WTC11 (cell line): ENCODE measurements around the gene MRPL2. TPM values are rescaled to one million over a fixed set of nuclear protein-coding genes. Genes with fewer than 3 reads are reported as not detected.

ENCODE experiments used
- IRF1 ChIP-seq: sonication (generic); formaldehyde crosslinking; IDR thresholded peaks from 2 replicates; pipeline ENCODE4 v1.8.0; 2023; ENCODE audit warnings: missing genetic modification reagents
- RELA ChIP-seq: sonication (generic); formaldehyde crosslinking; IDR thresholded peaks from 2 replicates; pipeline ENCODE4 v1.8.1; 2022; ENCODE audit warnings: missing genetic modification reagents, mild to moderate bottlenecking, borderline replicate concordance
- total RNA-seq: library from RNA; stranded (reverse); gene quantifications from 3 replicates; pipeline ENCODE4 v1.2.3, GENCODE V29; 2021
- TF ChIP-seq, protein P1 (sequence below): sonication (generic); formaldehyde crosslinking; IDR thresholded peaks from 2 replicates; pipeline ENCODE4 v1.8.0; 2022; ENCODE audit warnings: mild to moderate bottlenecking, missing genetic modification reagents

MRPL2 gene
- total RNA-seq, 1 experiment from 2014 or later, result 131 TPM

GRCh38 chr6:43005844-43006243 is 53.4 kb downstream of the MRPL2 start (continued):
- TF ChIP-seq RELA (CRISPR knock-in tag), result no peak
- TF ChIP-seq IRF1 (CRISPR knock-in tag), result no peak
- TF ChIP-seq, protein P1, sequence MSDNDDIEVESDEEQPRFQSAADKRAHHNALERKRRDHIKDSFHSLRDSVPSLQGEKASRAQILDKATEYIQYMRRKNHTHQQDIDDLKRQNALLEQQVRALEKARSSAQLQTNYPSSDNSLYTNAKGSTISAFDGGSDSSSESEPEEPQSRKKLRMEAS (CRISPR knock-in tag), result no peak
- TF ChIP-seq, all 79 proteins: peak for 0

Other genes with a start within 250 kb of the MRPL2 start
- gene RPL7L1, start 179.8 kb downstream of the MRPL2 start, total RNA-seq, result 91.4 to 107 TPM (median 93.0 TPM) in 3 replicates
- not detected in 3 replicates for gene PTCRA, start 143.4 kb downstream of the MRPL2 start, total RNA-seq
- 67.0 to 88.7 TPM (median 86.5 TPM) in 3 replicates for gene CNPY3, start 130.0 kb downstream of the MRPL2 start, total RNA-seq
- gene GNMT, start 98.7 kb downstream of the MRPL2 start, total RNA-seq, result 1.6 to 2.7 TPM (median 2.0 TPM) in 3 replicates
- 8.2 to 12.6 TPM (median 11.7 TPM) in 3 replicates for gene PEX6, start 80.3 kb downstream of the MRPL2 start, total RNA-seq
- gene PPP2R5D, start 74.9 kb downstream of the MRPL2 start, total RNA-seq, result 47.5 to 52.7 TPM (median 49.0 TPM) in 3 replicates
- gene MEA1, start 45.5 kb downstream of the MRPL2 start, total RNA-seq, result 85.0 to 91.2 TPM (median 86.5 TPM) in 3 replicates
- gene KLHDC3, start 45.2 kb downstream of the MRPL2 start, total RNA-seq, result 157 to 172 TPM (median 169 TPM) in 3 replicates
- gene RRP36, start 37.8 kb downstream of the MRPL2 start, total RNA-seq, result 65.6 to 81.0 TPM (median 67.9 TPM) in 3 replicates
- 20.8 to 27.9 TPM (median 27.0 TPM) in 3 replicates for gene CUL7, start 5.6 kb downstream of the MRPL2 start, total RNA-seq
- gene KLC4, start 197 bp upstream of the MRPL2 start, total RNA-seq, result 31.2 to 36.4 TPM (median 35.7 TPM) in 3 replicates
- 151 to 165 TPM (median 160 TPM) in 3 replicates for gene PTK7, start 16.9 kb upstream of the MRPL2 start, total RNA-seq
- gene SRF, start 111.8 kb upstream of the MRPL2 start, total RNA-seq, result 43.9 to 46.2 TPM (median 45.3 TPM) in 3 replicates
- 15.2 to 20.5 TPM (median 19.2 TPM) in 3 replicates for gene CUL9, start 122.8 kb upstream of the MRPL2 start, total RNA-seq
- 48.4 to 56.4 TPM (median 55.4 TPM) in 3 replicates for gene DNPH1, start 170.0 kb upstream of the MRPL2 start, total RNA-seq
- 0.66 to 0.78 TPM (median 0.68 TPM) in 3 replicates for gene TTBK1, start 184.0 kb upstream of the MRPL2 start, total RNA-seq
- gene SLC22A7, start 238.8 kb upstream of the MRPL2 start, total RNA-seq, result not detected in 3 replicates
- gene CRIP3, start 249.4 kb upstream of the MRPL2 start, total RNA-seq, result 44.7 to 48.9 TPM (median 45.6 TPM) in 3 replicates